GM12878 (cell line): ENCODE measurements around the gene OLFM1. TPM values are rescaled to one million over a fixed set of nuclear protein-coding genes. Genes with fewer than 3 reads are reported as not detected.

Experiments used
- ATAC-seq: fragments of 200-7000 bp; cut with Tn5 transposase; 3 replicates; pipeline ENCODE4 v1.9.1; 2020; ENCODE audit warnings: mild to moderate bottlenecking, moderate library complexity
- BruUV-seq: library from RNA; stranded (reverse); fragments of 400-500 nt; replicated peaks from 2 replicates; lab custom pipeline; 2021; lab: Mats Ljungman, UMichigan
- CTCF ChIA-PET: fragments of 300-600 bp; sonication (Branson Sonifier 250); formaldehyde crosslinking; extraction: SDS; loops from one replicate; lab custom pipeline; 2021; ENCODE audit warnings: inconsistent platforms; lab: Yijun Ruan, JAX
- POLR2A ChIA-PET: fragments of 350-600 bp; formaldehyde crosslinking; extraction: SDS; loops from one replicate; lab custom pipeline; 2021; ENCODE audit warnings: inconsistent platforms; lab: Charles Lee
- RAD21 ChIA-PET: fragments of 300-600 bp; sonication (Branson Sonifier 250); formaldehyde crosslinking; loops from one replicate; lab custom pipeline; 2023; ENCODE audit warnings: antibody characterized with exemption; ENCODE audit not compliant: unreplicated experiment; lab: Charles Lee
- SMC1A ChIA-PET: fragments of 300-600 bp; sonication (Branson Sonifier 250); formaldehyde crosslinking; loops from one replicate; lab custom pipeline; 2023; ENCODE audit not compliant: unreplicated experiment, uncharacterized antibody; lab: Charles Lee
- DNase-seq: peaks from one replicate; pipeline ENCODE4 v3.0.0-alpha.2; 2011; ENCODE audit warnings: low read depth, low spot score
- FAIRE-seq: peaks from 3 replicates; lab custom pipeline; 2011; peaks lifted over from hg19 to GRCh38; lab: Jason Lieb, UNC
- H2AFZ ChIP-seq: 2 replicates; pipeline ENCODE4 v1.6.0; 2011; ENCODE audit warnings: low read depth, low read length, control low read depth; ENCODE audit not compliant: control insufficient read depth
- H3K27ac ChIP-seq: 2 replicates; pipeline ENCODE4 v1.5.1; 2011; ENCODE audit warnings: control low read depth; ENCODE audit not compliant: control insufficient read depth, insufficient read depth
- H3K27me3 ChIP-seq, 2 experiments: replicated peaks in 1 of 2; 2 replicates each; pipeline versions ENCODE4 v1.6.0 to v1.6.1; 2011; ENCODE audit warnings: low read length in 1 of 2; ENCODE audit not compliant: control insufficient read depth in 2 of 2, insufficient read depth in 2 of 2
- H3K36me3 ChIP-seq, 2 experiments: 2 replicates each; pipeline ENCODE4 v1.5.1; 2011; ENCODE audit warnings: low read length in 1 of 2; ENCODE audit not compliant: control insufficient read depth in 2 of 2, insufficient read depth in 2 of 2
- H3K4me1 ChIP-seq: 2 replicates; pipeline ENCODE4 v1.6.1; 2011; ENCODE audit warnings: mild to moderate bottlenecking, low read length, moderate library complexity, mixed read lengths; ENCODE audit not compliant: control insufficient read depth, insufficient read depth
- H3K4me2 ChIP-seq: 2 replicates; pipeline ENCODE4 v1.6.0; 2011; ENCODE audit warnings: control low read depth; ENCODE audit not compliant: control insufficient read depth, insufficient read depth
- H3K4me3 ChIP-seq: fragments of 200-600 bp; sonication (generic); 2 replicates; pipeline ENCODE4 v1.5.1; 2016
- H3K79me2 ChIP-seq: 2 replicates; pipeline ENCODE4 v1.6.0; 2011; ENCODE audit warnings: low read length; ENCODE audit not compliant: control insufficient read depth, insufficient read depth
- H3K9ac ChIP-seq: 2 replicates; pipeline ENCODE4 v1.8.0; 2011; ENCODE audit warnings: low read length, control low read depth, mixed read lengths; ENCODE audit not compliant: control insufficient read depth, insufficient read depth
- H3K9me3 ChIP-seq: replicated peaks from 3 replicates; pipeline ENCODE4 v1.5.1; 2011; ENCODE audit warnings: mild to moderate bottlenecking, low read length; ENCODE audit not compliant: control insufficient read depth, insufficient read depth
- H4K20me1 ChIP-seq: 2 replicates; pipeline ENCODE4 v1.6.0; 2011; ENCODE audit not compliant: control insufficient read depth, insufficient read depth
- BCL11A ChIP-seq: IDR thresholded peaks from 2 replicates; pipeline ENCODE4 v1.6.1; 2011; ENCODE audit warnings: low read depth, low read length
- CREM ChIP-seq: IDR thresholded peaks from 2 replicates; pipeline ENCODE4 v1.6.1; 2014; ENCODE audit warnings: antibody characterized with exemption, low read depth
- DPF2 ChIP-seq: fragments of 450-650 bp; IDR thresholded peaks from 2 replicates; pipeline ENCODE4 v1.6.1; 2017; ENCODE audit warnings: mild to moderate bottlenecking
- E4F1 ChIP-seq: fragments of 450-650 bp; IDR thresholded peaks from 2 replicates; pipeline ENCODE4 v1.6.1; 2018; ENCODE audit warnings: borderline replicate concordance, mild to moderate bottlenecking; ENCODE audit not compliant: partially characterized antibody
- IKZF1 ChIP-seq: fragments of 450-650 bp; conservative IDR thresholded peaks from 2 replicates; pipeline ENCODE4 v1.6.1; 2017; ENCODE audit warnings: antibody characterized with exemption, mild to moderate bottlenecking
- MYB ChIP-seq: fragments of 150-350 bp; IDR thresholded peaks from 2 replicates; pipeline ENCODE4 v1.6.1; 2014; ENCODE audit warnings: mild to moderate bottlenecking, low read depth, low read length, borderline replicate concordance
- NFIC ChIP-seq: IDR thresholded peaks from 2 replicates; pipeline ENCODE4 v1.6.1; 2012; ENCODE audit warnings: low read depth, mild to moderate bottlenecking, inconsistent platforms, low read length, moderate library complexity
- PAX5 ChIP-seq: IDR thresholded peaks from 2 replicates; pipeline ENCODE4 v1.6.1; 2011; ENCODE audit warnings: low read depth, low read length, borderline replicate concordance
- TCF12 ChIP-seq: IDR thresholded peaks from 2 replicates; pipeline ENCODE4 v1.6.1; 2011; ENCODE audit warnings: low read depth, mild to moderate bottlenecking, low read length
- ZNF207 ChIP-seq: fragments of 450-650 bp; IDR thresholded peaks from 2 replicates; pipeline ENCODE4 v1.6.1; 2014; ENCODE audit warnings: antibody characterized with exemption, mild to moderate bottlenecking, borderline replicate concordance
- ZNF274 ChIP-seq: IDR thresholded peaks from one replicate; pipeline ENCODE4 v1.8.0; 2011; ENCODE audit not compliant: insufficient read length, insufficient read depth
- ZNF622 ChIP-seq: fragments of 450-650 bp; IDR thresholded peaks from 2 replicates; pipeline ENCODE4 v1.6.1; 2017; ENCODE audit warnings: mild to moderate bottlenecking, inconsistent platforms
- ZSCAN29 ChIP-seq: fragments of 450-650 bp; IDR thresholded peaks from 2 replicates; pipeline ENCODE4 v1.6.1; 2017; ENCODE audit warnings: mild to moderate bottlenecking, moderate library complexity
- WGBS: methylation state at CpG from one replicate; pipeline ENCODE4 v1.1.6; 2016; ENCODE audit warnings: low lambda C conversion rate; ENCODE audit not compliant: insufficient replicate concordance, insufficient coverage; ENCODE audit errors: missing lambda C conversion rate; 5-methylcytosine and 5-hydroxymethylcytosine counted together
- in situ Hi-C: fragments of 300-500 bp; cut with MboI; formaldehyde crosslinking; loops from 9 replicates; pipeline ENCODE4 v1.14.3; 2018; ENCODE audit warnings: mixed read lengths
- intact Hi-C: fragments of 100-400 bp; cut with micrococcal nuclease; formaldehyde crosslinking; loops from one replicate; pipeline ENCODE4 v1.14.2; 2022; ENCODE audit not compliant: unreplicated experiment
- polyA plus RNA-seq, 11 experiments: library from polyadenylated mRNA; depleted of rRNA in 4 of 11; unstranded in 6 of 11; stranded (reverse) in 5 of 11; fragments of >200 nt; fragmentation: Nextera tagmentation in 4 of 11; fragmentation: Illumina TruSeq in 1 of 11; extraction: Ambion mirVana in 4 of 11; extraction: Trizol in 1 of 11; gene quantifications; 1 replicate in 1 of 11; 2 replicates in 10 of 11; pipeline versions ENCODE4 v1.2.1 to v1.2.3, GENCODE V29; 2011 to 2016; ENCODE audit warnings: inconsistent platforms in 2 of 11, missing spikeins in 2 of 11, low read depth in 1 of 11
- total RNA-seq, 4 experiments: library from RNA; depleted of rRNA in 3 of 4; stranded (reverse); fragments of >200 nt in 3 of 4; fragmentation: Illumina TruSeq in 1 of 4; extraction: Trizol in 1 of 4; gene quantifications; 2 replicates each; pipeline versions ENCODE4 v1.2.1 to v1.2.3, GENCODE V29; 2013 to 2021

OLFM1 gene
- total and polyA plus RNA-seq, 10 of the 15 experiments (the other 5 are each of a cell fraction or from before 2014, with no cell fraction given) = not detected

- in situ Hi-C loops (no loop called here), intact Hi-C loops (no loop called here)
- TF ChIP-seq DPF2 = no peak
- no peak for TF ChIP-seq TCF12
- no peak for TF ChIP-seq ZSCAN29
- no peak for TF ChIP-seq IKZF1
- no peak for TF ChIP-seq ZNF274
- TF ChIP-seq E4F1 = no peak
- no peak for TF ChIP-seq MYB
- no peak for TF ChIP-seq ZNF622
- no peak for TF ChIP-seq CREM
- TF ChIP-seq PAX5 = no peak
- no peak for TF ChIP-seq NFIC
- no peak for TF ChIP-seq ZNF207
- no peak for TF ChIP-seq BCL11A
- ChIA-PET RAD21 (no interaction called here), POLR2A (no interaction called here), CTCF (no interaction called here), SMC1A (no interaction called here)
- no peak for FAIRE-seq
- WGBS = 29% methylated on average over 9 of the region's 9 CpGs
- Histone ChIP-seq H3K9me3 (no peaks in the 10 kb centered on the region), H3K36me3 (no peaks in the 10 kb centered on the region), H3K27ac (no peak overlapping the region), H3K79me2 (no peaks in the 10 kb centered on the region), H3K9ac (no peak overlapping the region), H3K4me1 (no peaks in the 10 kb centered on the region), H3K4me3 (no peak overlapping the region), H3K27me3 (no peaks in the 10 kb centered on the region), H2AFZ (no peak overlapping the region), H4K20me1 (no peaks in the 10 kb centered on the region), H3K4me2 (no peak overlapping the region)
- no TSS peak for BruUV-seq
- no peak for DNase-seq
- ATAC-seq = no peak
These were observed 57.8 kb downstream of the OLFM1 start for GRCh38 chr9:135145312-135145711.
